Trophoblast cell (in vitro differentiated cells and primary cell): ENCODE data around the gene EPB41L3.
"Not testable (repeated sequence)": the region's sequence is repeated elsewhere in the genome, so short reads cannot be mapped to it uniquely, and the experiment has no call there.

ENCODE experiments used
- DNase-seq, 2 donors: peaks; one replicate each; pipeline ENCODE4 v3.0.0-alpha.2; 2016
- H2AFZ ChIP-seq: 2 replicates; pipeline ENCODE4 v1.6.1; 2013; ENCODE audit warnings: low read length, moderate library complexity, mild to moderate bottlenecking; ENCODE audit not compliant: insufficient read depth, poor library complexity
- H2AK5ac ChIP-seq: 2 replicates; pipeline ENCODE4 v1.6.1; 2013; ENCODE audit warnings: mild to moderate bottlenecking, low read length
- H2BK120ac ChIP-seq: 2 replicates; pipeline ENCODE4 v1.6.1; 2013; ENCODE audit warnings: low read length, mild to moderate bottlenecking, moderate library complexity; ENCODE audit not compliant: insufficient read depth, poor library complexity
- H2BK12ac ChIP-seq: 2 replicates; pipeline ENCODE4 v1.6.1; 2013; ENCODE audit warnings: mild to moderate bottlenecking, low read length, moderate library complexity
- H2BK5ac ChIP-seq: 2 replicates; pipeline ENCODE4 v1.6.1; 2013; ENCODE audit warnings: low read length, low read depth, moderate library complexity, mild to moderate bottlenecking; ENCODE audit not compliant: poor library complexity
- H3K14ac ChIP-seq: 2 replicates; pipeline ENCODE4 v1.6.1; 2013; ENCODE audit warnings: mild to moderate bottlenecking, low read length
- H3K18ac ChIP-seq: 2 replicates; pipeline ENCODE4 v1.6.1; 2013; ENCODE audit warnings: mild to moderate bottlenecking, low read length
- H3K23ac ChIP-seq: 2 replicates; pipeline ENCODE4 v1.6.1; 2013; ENCODE audit warnings: low read length
- H3K27ac ChIP-seq: 2 replicates; pipeline ENCODE4 v1.5.1; 2013; ENCODE audit warnings: low read depth, mild to moderate bottlenecking, inconsistent platforms, low read length, moderate library complexity
- H3K27me3 ChIP-seq: 2 replicates; pipeline ENCODE4 v1.6.1; 2013; ENCODE audit warnings: inconsistent platforms, mild to moderate bottlenecking, low read length, moderate library complexity; ENCODE audit not compliant: insufficient read depth
- H3K36me3 ChIP-seq, 2 experiments: 1 replicate in 1 of 2; 2 replicates in 1 of 2; pipeline ENCODE4 v1.6.1; 2013; ENCODE audit warnings: low read length in 2 of 2, mild to moderate bottlenecking in 2 of 2, moderate library complexity in 1 of 2; ENCODE audit not compliant: insufficient read depth in 2 of 2, control insufficient read depth in 1 of 2
- H3K4ac ChIP-seq: 2 replicates; pipeline ENCODE4 v1.6.1; 2013; ENCODE audit warnings: low read depth, mild to moderate bottlenecking, low read length, moderate library complexity
- H3K4me1 ChIP-seq, 2 experiments: 1 replicate in 1 of 2; 2 replicates in 1 of 2; pipeline ENCODE4 v1.6.1; 2013; ENCODE audit warnings: low read length in 2 of 2, mild to moderate bottlenecking in 2 of 2, moderate library complexity in 1 of 2; ENCODE audit not compliant: insufficient read depth in 2 of 2, control insufficient read depth in 1 of 2
- H3K4me2 ChIP-seq: 2 replicates; pipeline ENCODE4 v1.6.1; 2013; ENCODE audit warnings: inconsistent platforms, mild to moderate bottlenecking, low read length, moderate library complexity
- H3K4me3 ChIP-seq: 2 replicates; pipeline ENCODE4 v1.5.1; 2013; ENCODE audit warnings: mild to moderate bottlenecking, low read depth, low read length, inconsistent platforms
- H3K79me1 ChIP-seq: one replicate; pipeline ENCODE4 v1.6.1; 2013; ENCODE audit warnings: low read length
- H3K79me2 ChIP-seq: 2 replicates; pipeline ENCODE4 v1.6.1; 2013; ENCODE audit warnings: low read length, mild to moderate bottlenecking; ENCODE audit not compliant: control insufficient read depth, insufficient read depth, poor library complexity
- H3K9ac ChIP-seq: 2 replicates; pipeline ENCODE4 v1.6.1; 2013; ENCODE audit warnings: mild to moderate bottlenecking, low read length
- H3K9me3 ChIP-seq: 2 replicates; pipeline ENCODE4 v1.6.1; 2013; ENCODE audit warnings: low read depth, mild to moderate bottlenecking, control low read depth, inconsistent platforms, low read length; ENCODE audit not compliant: insufficient read depth
- H4K12ac ChIP-seq: 2 replicates; pipeline ENCODE4 v1.6.1; 2013; ENCODE audit warnings: low read depth, mild to moderate bottlenecking, low read length, moderate library complexity
- H4K8ac ChIP-seq: 2 replicates; pipeline ENCODE4 v1.6.1; 2013; ENCODE audit warnings: low read depth, mild to moderate bottlenecking, low read length, moderate library complexity
- H4K91ac ChIP-seq: one replicate; pipeline ENCODE4 v1.6.1; 2013; ENCODE audit warnings: low read depth, mild to moderate bottlenecking, low read length, moderate library complexity
- WGBS: extraction: QIAGEN DNeasy Blood & Tissue Kit; methylation state at CpG from one replicate; pipeline ENCODE4 v1.1.7; 2013; ENCODE audit warnings: missing lambda C conversion rate; ENCODE audit not compliant: insufficient read length, insufficient coverage; ENCODE audit errors: extremely low coverage; 5-methylcytosine and 5-hydroxymethylcytosine counted together

Gene EPB41L3

DNA sequence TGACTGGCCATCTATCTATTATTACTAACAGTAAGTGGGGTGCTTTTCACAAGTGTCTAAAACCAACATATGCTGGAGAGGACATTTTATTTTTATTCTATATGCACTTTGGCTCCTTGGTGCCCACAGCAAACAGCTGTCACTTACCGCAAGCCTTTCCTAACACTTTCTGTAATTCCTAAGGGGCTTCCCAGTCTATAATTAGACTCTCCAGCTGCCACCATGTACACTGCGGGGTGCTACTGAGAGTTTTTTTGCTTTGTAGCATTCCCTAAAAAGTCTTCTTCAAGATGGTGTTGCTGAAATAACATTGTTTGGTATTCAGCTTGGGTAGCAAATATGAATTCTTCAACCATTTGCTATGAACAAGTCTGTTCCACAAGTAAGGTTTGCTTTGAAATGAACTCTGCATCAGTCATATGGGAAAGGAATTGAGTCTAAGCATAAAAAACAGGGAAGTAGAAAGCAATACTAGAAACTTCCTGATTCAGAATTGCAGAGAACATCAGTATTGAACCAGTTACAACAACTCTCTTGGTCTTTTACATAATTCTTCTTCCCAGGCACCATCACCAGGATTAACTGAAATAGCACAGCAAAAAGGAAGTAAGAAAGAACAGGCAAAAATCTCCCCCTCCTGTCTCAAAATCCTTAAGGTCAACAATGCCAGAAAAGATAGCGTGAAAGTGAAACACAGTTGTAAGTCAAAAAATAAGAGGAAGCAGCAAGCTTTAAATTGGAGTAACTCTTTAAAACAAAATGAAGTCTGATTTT, 28.6 kb downstream of the EPB41L3 start:
- no peak for DNase-seq
- Histone ChIP-seq H2BK12ac (no peak overlapping the region), H2AK5ac (no peak overlapping the region), H3K4me2 (no peak overlapping the region), H2AFZ (no peak overlapping the region), H3K36me3 (peaks cover 0 to 2% of the 10 kb centered on the region in 2 experiments), H3K18ac (no peak overlapping the region), H3K79me2 (peaks cover 2% of the 10 kb centered on the region), H3K23ac (no peak overlapping the region), H3K4me1 (peaks cover 9 to 17% of the 10 kb centered on the region in 2 experiments), H2BK120ac (no peak overlapping the region), H4K12ac (no peak overlapping the region), H3K79me1 (peaks cover 2% of the 10 kb centered on the region), H2BK5ac (no peak overlapping the region), H3K9me3 (no peaks in the 10 kb centered on the region), H3K27me3 (no peaks in the 10 kb centered on the region), H3K27ac (no peak overlapping the region), H4K8ac (no peak overlapping the region), H4K91ac (no peak overlapping the region), H3K4ac (no peak overlapping the region), H3K4me3 (no peak overlapping the region), H3K14ac (no peak overlapping the region), H3K9ac (no peak overlapping the region)
- WGBS = no CpG with 5 or more reads among the region's 3 CpGs

DNA sequence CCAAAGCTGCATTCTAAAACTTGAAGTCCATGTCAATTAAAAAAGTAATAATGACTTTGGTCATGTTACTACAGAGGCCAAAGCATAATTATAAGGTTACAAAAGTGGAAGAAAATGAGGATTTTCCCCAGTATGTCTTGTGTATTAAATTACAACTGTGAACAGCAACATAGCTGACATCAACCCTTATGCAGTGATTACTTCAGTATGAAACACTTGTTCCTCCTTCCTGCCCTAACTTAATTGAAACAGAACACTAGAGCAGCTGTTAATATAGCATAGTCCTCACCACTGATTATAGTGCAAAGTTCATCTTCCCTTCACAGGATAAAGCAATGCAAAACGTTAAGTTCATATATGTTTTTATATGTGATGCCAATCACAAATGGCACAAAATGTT, 29.9 kb downstream of the EPB41L3 start:
- Histone ChIP-seq H3K79me1 (peaks cover 2% of the 10 kb centered on the region), H3K79me2 (peaks cover 2% of the 10 kb centered on the region), H3K4me3 (no peak overlapping the region), H4K91ac (no peak overlapping the region), H4K8ac (no peak overlapping the region), H3K27me3 (no peaks in the 10 kb centered on the region), H2AFZ (no peak overlapping the region), H3K23ac (no peak overlapping the region), H3K9me3 (no peaks in the 10 kb centered on the region), H3K9ac (no peak overlapping the region), H3K18ac (no peak overlapping the region), H3K4me2 (no peak overlapping the region), H4K12ac (no peak overlapping the region), H3K4me1 (peaks cover 10 to 20% of the 10 kb centered on the region in 2 experiments), H2BK5ac (no peak overlapping the region), H2AK5ac (no peak overlapping the region), H2BK120ac (no peak overlapping the region), H2BK12ac (no peak overlapping the region), H3K14ac (no peak overlapping the region), H3K27ac (no peak overlapping the region), H3K36me3 (peaks cover 0 to 2% of the 10 kb centered on the region in 2 experiments), H3K4ac (no peak overlapping the region)
- no peak for DNase-seq
- WGBS = no CpG with 5 or more reads among the region's 1 CpG

DNA sequence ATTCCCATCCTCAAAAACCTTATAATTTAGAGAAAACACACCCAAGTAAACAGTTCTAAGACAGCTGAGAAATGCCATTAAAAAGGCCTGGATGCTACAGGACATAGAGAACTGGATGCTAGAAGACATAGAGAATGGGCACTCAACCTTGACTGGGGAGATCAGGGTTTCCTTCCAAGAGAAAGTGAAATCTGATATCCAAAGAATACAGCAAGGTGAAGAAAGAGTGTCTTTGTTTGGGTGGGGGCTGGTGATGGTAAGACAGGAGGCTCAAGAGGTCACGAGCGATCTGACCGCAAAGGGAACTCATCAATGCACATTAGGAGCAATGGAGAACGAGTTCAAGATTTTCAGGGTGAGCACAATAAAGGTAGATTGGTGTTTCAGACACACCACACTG, 31.6 kb downstream of the EPB41L3 start:
- Histone ChIP-seq H3K4me3 (no peak overlapping the region), H2BK5ac (no peak overlapping the region), H2AK5ac (no peak overlapping the region), H3K4ac (no peak overlapping the region), H3K4me1 (peaks cover 10 to 21% of the 10 kb centered on the region in 2 experiments), H4K91ac (no peak overlapping the region), H3K9me3 (no peaks in the 10 kb centered on the region), H3K27me3 (no peaks in the 10 kb centered on the region), H3K79me2 (peaks cover 2% of the 10 kb centered on the region), H4K12ac (no peak overlapping the region), H3K14ac (no peak overlapping the region), H3K9ac (no peak overlapping the region), H3K79me1 (peaks cover 2% of the 10 kb centered on the region), H3K36me3 (peaks cover 0 to 2% of the 10 kb centered on the region in 2 experiments), H2AFZ (no peak overlapping the region), H3K27ac (peak overlapping the region; percentile 19), H3K23ac (no peak overlapping the region), H4K8ac (no peak overlapping the region), H2BK12ac (no peak overlapping the region), H3K4me2 (no peak overlapping the region), H2BK120ac (no peak overlapping the region), H3K18ac (no peak overlapping the region)
- no CpG with 5 or more reads among the region's 4 CpGs for WGBS
- no peak for DNase-seq

- H3K4me3 ChIP-seq, H3K18ac ChIP-seq, H3K36me3 ChIP-seq, H3K14ac ChIP-seq, H3K23ac ChIP-seq, H2AFZ ChIP-seq, H3K9me3 ChIP-seq, H2BK120ac ChIP-seq, H2BK12ac ChIP-seq, H4K91ac ChIP-seq, H4K12ac ChIP-seq, H3K9ac ChIP-seq, H2AK5ac ChIP-seq, H4K8ac ChIP-seq, H3K27me3 ChIP-seq, H3K4me2 ChIP-seq, H3K4ac ChIP-seq, H3K79me1 ChIP-seq, DNase-seq, H2BK5ac ChIP-seq, H3K79me2 ChIP-seq: not testable (repeated sequence)
- H3K27ac ChIP-seq = peak overlapping the region; percentile 46
- no CpG with 5 or more reads among the region's 4 CpGs for WGBS
- H3K4me1 ChIP-seq = peaks cover 10 to 21% of the 10 kb centered on the region in 2 experiments
Observed at GRCh38 chr18:5511541-5511940, 32.3 kb downstream of the EPB41L3 start.
